ENCODE data around the gene HNRNPM. TPM values are rescaled to one million over a fixed set of nuclear protein-coding genes. Genes with fewer than 3 reads are reported as not detected.
A peak's percentile ranks its signal among the peaks of the same experiment; 100 is the strongest.

HNRNPM gene
- total RNA-seq, 1 experiment from 2014 or later: 298 TPM

GRCh38 chr19:8457209-8457608, 12.4 kb downstream of the HNRNPM start:
- no peak overlapping the region for H3K9ac ChIP-seq (ENCODE audit: low read length)
- peaks cover 87% of the 10 kb centered on the region for H4K20me1 ChIP-seq (ENCODE audit: insufficient read depth)
- ChIA-PET RAD21 (ENCODE audit: low non-redundant PET in 1 of 2, low total read pairs in 2 of 2, uncharacterized antibody in 2 of 2, unreplicated experiment in 2 of 2) (no interaction called here), POLR2A (no interaction called here), CTCF (interaction anchor here (0.6 kb wide), 1 partner anchor 87 kb away, joined by 3 read pairs; no protein-coding TSS in a partner anchor)
- H2AFZ ChIP-seq (ENCODE audit: low read depth, low read length, poor library complexity, severe bottlenecking): no peak overlapping the region
- no peak overlapping the region for H3K27ac ChIP-seq (ENCODE audit: low read depth, low read length)
- H3K79me2 ChIP-seq (ENCODE audit: insufficient read depth, low read length): peaks cover 100% of the 10 kb centered on the region
- H3K4me1 ChIP-seq (ENCODE audit: control insufficient read depth in 1 of 2, insufficient read depth in 2 of 2, low read length in 2 of 2): peaks cover 10 to 28% of the 10 kb centered on the region in 2 experiments
- intact Hi-C loops (cut with micrococcal nuclease): no loop called here
- no peak overlapping the region for H3K4me3 ChIP-seq (replicated peaks in 1 of 2; ENCODE audit: low read depth in 1 of 2, low read length in 2 of 2)
- BruUV-seq (replicated peaks): no TSS peak
- H3K9me3 ChIP-seq (ENCODE audit: control insufficient read depth in 1 of 2, insufficient read depth in 1 of 2, low read depth in 1 of 2, low read length in 2 of 2): no peaks in the 10 kb centered on the region
- TF ChIP-seq, protein P1, sequence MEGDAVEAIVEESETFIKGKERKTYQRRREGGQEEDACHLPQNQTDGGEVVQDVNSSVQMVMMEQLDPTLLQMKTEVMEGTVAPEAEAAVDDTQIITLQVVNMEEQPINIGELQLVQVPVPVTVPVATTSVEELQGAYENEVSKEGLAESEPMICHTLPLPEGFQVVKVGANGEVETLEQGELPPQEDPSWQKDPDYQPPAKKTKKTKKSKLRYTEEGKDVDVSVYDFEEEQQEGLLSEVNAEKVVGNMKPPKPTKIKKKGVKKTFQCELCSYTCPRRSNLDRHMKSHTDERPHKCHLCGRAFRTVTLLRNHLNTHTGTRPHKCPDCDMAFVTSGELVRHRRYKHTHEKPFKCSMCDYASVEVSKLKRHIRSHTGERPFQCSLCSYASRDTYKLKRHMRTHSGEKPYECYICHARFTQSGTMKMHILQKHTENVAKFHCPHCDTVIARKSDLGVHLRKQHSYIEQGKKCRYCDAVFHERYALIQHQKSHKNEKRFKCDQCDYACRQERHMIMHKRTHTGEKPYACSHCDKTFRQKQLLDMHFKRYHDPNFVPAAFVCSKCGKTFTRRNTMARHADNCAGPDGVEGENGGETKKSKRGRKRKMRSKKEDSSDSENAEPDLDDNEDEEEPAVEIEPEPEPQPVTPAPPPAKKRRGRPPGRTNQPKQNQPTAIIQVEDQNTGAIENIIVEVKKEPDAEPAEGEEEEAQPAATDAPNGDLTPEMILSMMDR (IDR thresholded peaks at IDR 0.05 in 2 of 3, conservative IDR thresholded peaks at IDR 0.05 in 1 of 3; ENCODE audit: borderline replicate concordance in 1 of 3, insufficient read depth in 1 of 3, low read depth in 2 of 3, low read length in 2 of 3): 0 out of 6 replicates have a peak, but pooled peaks of 1 of the 3 experiments have one; percentile 4
- no peak for TF ChIP-seq POLR2A (IDR thresholded peaks at IDR 0.05; ENCODE audit: borderline replicate concordance, extremely low read depth, insufficient read depth, insufficient read length)
- ATAC-seq (no peak), DNase-seq (ENCODE audit: low read depth, low spot score) (no peak)
- no peak overlapping the region for H3K4me2 ChIP-seq (ENCODE audit: low read length)
- no peaks in the 10 kb centered on the region for H3K27me3 ChIP-seq (ENCODE audit: insufficient read depth, low read length)
- H3K9me2 ChIP-seq (ENCODE audit: insufficient read depth): no peaks in the 10 kb centered on the region
- peaks cover 27 to 45% of the 10 kb centered on the region in 2 experiments for H3K36me3 ChIP-seq (ENCODE audit: control insufficient read depth in 1 of 2, insufficient read depth in 2 of 2, low read length in 2 of 2)

- peaks cover 27 to 45% of the 10 kb centered on the region in 2 experiments for H3K36me3 ChIP-seq (ENCODE audit: control insufficient read depth in 1 of 2, insufficient read depth in 2 of 2, low read length in 2 of 2)
- no peaks in the 10 kb centered on the region for H3K9me2 ChIP-seq (ENCODE audit: insufficient read depth)
- no peak overlapping the region for H3K9ac ChIP-seq (ENCODE audit: low read length)
- DNase-seq (ENCODE audit: low read depth, low spot score): no peak
- intact Hi-C loops (cut with micrococcal nuclease): no loop called here
- ChIA-PET CTCF (no interaction called here), RAD21 (ENCODE audit: low non-redundant PET in 1 of 2, low total read pairs in 2 of 2, uncharacterized antibody in 2 of 2, unreplicated experiment in 2 of 2) (interaction anchor here in 1 of 2 experiments (0.6 kb wide), 1 partner anchor 100 kb away, joined by 3 read pairs; no protein-coding TSS in a partner anchor), POLR2A (no interaction called here)
- no peak overlapping the region for H3K4me3 ChIP-seq (replicated peaks in 1 of 2; ENCODE audit: low read depth in 1 of 2, low read length in 2 of 2)
- H3K27me3 ChIP-seq (ENCODE audit: insufficient read depth, low read length): no peaks in the 10 kb centered on the region
- peaks cover 89% of the 10 kb centered on the region for H4K20me1 ChIP-seq (ENCODE audit: insufficient read depth)
- H3K9me3 ChIP-seq (ENCODE audit: control insufficient read depth in 1 of 2, insufficient read depth in 1 of 2, low read depth in 1 of 2, low read length in 2 of 2): no peaks in the 10 kb centered on the region
- no peak overlapping the region for H2AFZ ChIP-seq (ENCODE audit: low read depth, low read length, poor library complexity, severe bottlenecking)
- no peak overlapping the region for H3K27ac ChIP-seq (ENCODE audit: low read depth, low read length)
- no TSS peak for BruUV-seq (replicated peaks)
- peaks cover 10 to 23% of the 10 kb centered on the region in 2 experiments for H3K4me1 ChIP-seq (ENCODE audit: control insufficient read depth in 1 of 2, insufficient read depth in 2 of 2, low read length in 2 of 2)
- H3K79me2 ChIP-seq (ENCODE audit: insufficient read depth, low read length): peaks cover 100% of the 10 kb centered on the region
- ATAC-seq: no peak
- H3K4me2 ChIP-seq (ENCODE audit: low read length): no peak overlapping the region
- TF ChIP-seq POLR2AphosphoS5 (IDR thresholded peaks at IDR 0.05; ENCODE audit: low read depth, low read length): no peak
- no peak for TF ChIP-seq CEBPB (IDR thresholded peaks at IDR 0.05; ENCODE audit: low read depth)
- TF ChIP-seq, protein P2, sequence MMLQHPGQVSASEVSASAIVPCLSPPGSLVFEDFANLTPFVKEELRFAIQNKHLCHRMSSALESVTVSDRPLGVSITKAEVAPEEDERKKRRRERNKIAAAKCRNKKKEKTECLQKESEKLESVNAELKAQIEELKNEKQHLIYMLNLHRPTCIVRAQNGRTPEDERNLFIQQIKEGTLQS (IDR thresholded peaks at IDR 0.05): no peak
- TF ChIP-seq CBX3 (IDR thresholded peaks at IDR 0.05; ENCODE audit: low read depth): no peak
- TF ChIP-seq POLR2A (IDR thresholded peaks at IDR 0.05; ENCODE audit: borderline replicate concordance, extremely low read depth, insufficient read depth, insufficient read length): no peak
- TF ChIP-seq SP1 (IDR thresholded peaks at IDR 0.05; ENCODE audit: low read depth): no peak
- TF ChIP-seq, protein P1 (IDR thresholded peaks at IDR 0.05 in 2 of 3, conservative IDR thresholded peaks at IDR 0.05 in 1 of 3; ENCODE audit: borderline replicate concordance in 1 of 3, insufficient read depth in 1 of 3, low read depth in 2 of 3, low read length in 2 of 3): no peak
- no peak for TF ChIP-seq REST (IDR thresholded peaks at IDR 0.05; ENCODE audit: low read depth)
- no peak for TF ChIP-seq FOSL1 (IDR thresholded peaks at IDR 0.05; ENCODE audit: low read depth)
- no peak for TF ChIP-seq EZH2phosphoT487 (IDR thresholded peaks at IDR 0.05; ENCODE audit: borderline replicate concordance)
- TF ChIP-seq EGR1 (IDR thresholded peaks at IDR 0.05; ENCODE audit: low read depth): no peak
- TF ChIP-seq EZH2 (IDR thresholded peaks at IDR 0.05): no peak
Measured at GRCh38 chr19:8457827-8458226, 13.1 kb downstream of the HNRNPM start.

Measured in HCT116 (cell line).